ENCODE results near the gene HKDC1.

- TF ChIP-seq POLR2A (IDR thresholded peaks at IDR 0.05) (no peak), CTCF (IDR thresholded peaks at IDR 0.05) (no peak)
Measured at GRCh38 chr10:69272624-69273023, 52.5 kb downstream of the HKDC1 start.

Measured in gastroesophageal sphincter (tissue), 3 donors.